HCT116 (cell line): ENCODE results near the gene LANCL3. TPM values are rescaled to one million over a fixed set of nuclear protein-coding genes. Genes with fewer than 3 reads are reported as not detected.
A peak's percentile ranks its signal among the peaks of the same experiment; 100 is the strongest.

Experiments used
- ATAC-seq: fragments of 200-7000 bp; cut with Tn5 transposase; 2 replicates; pipeline ENCODE4 v1.9.1; 2020; ENCODE audit warnings: mild to moderate bottlenecking, moderate library complexity
- BruUV-seq: library from RNA; stranded (reverse); fragments of 400-500 nt; replicated peaks from 2 replicates; lab custom pipeline; 2021; lab: Mats Ljungman, UMichigan
- CTCF ChIA-PET: fragments of 300-600 bp; sonication (Branson Sonifier 250); formaldehyde crosslinking; loops from one replicate; lab custom pipeline; 2021; ENCODE audit warnings: antibody characterized with exemption; lab: Charles Lee
- POLR2A ChIA-PET: fragments of 300-600, 350-600 bp; sonication (Branson Sonifier 250); formaldehyde crosslinking; loops from one replicate; lab custom pipeline; 2021; ENCODE audit warnings: antibody characterized with exemption; lab: Charles Lee
- RAD21 ChIA-PET, 2 experiments: fragments of 300-600 bp; sonication (Branson Sonifier 250); formaldehyde crosslinking; loops; one replicate each; lab custom pipeline; 2023; ENCODE audit warnings: low total read pairs in 2 of 2; ENCODE audit not compliant: uncharacterized antibody in 2 of 2, unreplicated experiment in 2 of 2, low non-redundant PET in 1 of 2; lab: Charles Lee
- DNase-seq: peaks from one replicate; pipeline ENCODE4 v3.0.0-alpha.2; 2010; ENCODE audit warnings: low read depth, low spot score
- H2AFZ ChIP-seq: fragments of 200-600 bp; shearing (Covaris generic), sonication (generic); 2 replicates; pipeline ENCODE4 v1.6.1; 2017; ENCODE audit warnings: low read depth, mixed run types, mixed read lengths, antibody characterized with exemption, low read length; ENCODE audit not compliant: poor library complexity, severe bottlenecking
- H3K27ac ChIP-seq: 2 replicates; pipeline ENCODE4 v1.5.1; 2012; ENCODE audit warnings: low read depth, low read length
- H3K27me3 ChIP-seq: fragments of 200-600 bp; sonication (generic); 2 replicates; pipeline ENCODE4 v1.6.1; 2016; ENCODE audit warnings: mixed run types, low read length, mixed read lengths; ENCODE audit not compliant: insufficient read depth
- H3K36me3 ChIP-seq, 2 experiments: fragments of 200-500 bp in 1 of 2; fragments of 200-600 bp in 1 of 2; sonication (Bioruptor generic) in 1 of 2; sonication (generic) in 1 of 2; 2 replicates each; pipeline versions ENCODE4 v1.5.1 to v1.6.1; 2014 to 2016; ENCODE audit warnings: low read length in 2 of 2, inconsistent platforms in 1 of 2, mixed read lengths in 1 of 2, mixed run types in 1 of 2; ENCODE audit not compliant: insufficient read depth in 2 of 2, control insufficient read depth in 1 of 2
- H3K4me1 ChIP-seq, 2 experiments: fragments of 200-600 bp in 1 of 2; sonication (generic) in 1 of 2; 2 replicates each; pipeline versions ENCODE4 v1.5.1 to v1.6.1; 2012 to 2017; ENCODE audit warnings: low read length in 2 of 2, inconsistent platforms in 1 of 2, mild to moderate bottlenecking in 1 of 2, mixed read lengths in 1 of 2, mixed run types in 1 of 2, moderate library complexity in 1 of 2; ENCODE audit not compliant: insufficient read depth in 2 of 2, control insufficient read depth in 1 of 2
- H3K4me2 ChIP-seq: fragments of 200-600 bp; sonication (generic); 2 replicates; pipeline ENCODE4 v1.6.1; 2017; ENCODE audit warnings: mixed run types, low read length, mixed read lengths
- H3K4me3 ChIP-seq, 2 experiments: fragments of 200-600 bp in 1 of 2; sonication (generic) in 1 of 2; replicated peaks in 1 of 2; 2 replicates each; pipeline ENCODE4 v1.5.1; 2011 to 2016; ENCODE audit warnings: low read length in 2 of 2, control low read depth in 1 of 2, low read depth in 1 of 2, mild to moderate bottlenecking in 1 of 2, mixed read lengths in 1 of 2, mixed run types in 1 of 2
- H3K79me2 ChIP-seq: fragments of 200-600 bp; sonication (generic); 2 replicates; pipeline ENCODE4 v1.6.1; 2017; ENCODE audit warnings: mild to moderate bottlenecking, mixed run types, low read length, moderate library complexity, mixed read lengths; ENCODE audit not compliant: insufficient read depth
- H3K9ac ChIP-seq: fragments of 200-600 bp; sonication (generic); 2 replicates; pipeline ENCODE4 v1.6.1; 2016; ENCODE audit warnings: low read length, mixed read lengths
- H3K9me2 ChIP-seq: fragments of 200-600 bp; sonication (generic), shearing (Covaris generic); 2 replicates; pipeline ENCODE4 v1.6.1; 2017; ENCODE audit warnings: mixed run types, mild to moderate bottlenecking, moderate library complexity; ENCODE audit not compliant: insufficient read depth
- H3K9me3 ChIP-seq, 2 experiments: fragments of 200-500 bp in 1 of 2; fragments of 200-600 bp in 1 of 2; sonication (Bioruptor generic) in 1 of 2; sonication (generic) in 1 of 2; 2 replicates each; pipeline ENCODE4 v1.6.1; 2014 to 2017; ENCODE audit warnings: low read length in 2 of 2, mixed read lengths in 2 of 2, inconsistent platforms in 1 of 2, low read depth in 1 of 2, mild to moderate bottlenecking in 1 of 2, mixed run types in 1 of 2, moderate library complexity in 1 of 2; ENCODE audit not compliant: control insufficient read depth in 1 of 2, insufficient read depth in 1 of 2
- H4K20me1 ChIP-seq: fragments of 200-600 bp; sonication (generic), shearing (Covaris generic); 2 replicates; pipeline ENCODE4 v1.6.1; 2017; ENCODE audit warnings: mixed run types, mild to moderate bottlenecking, moderate library complexity; ENCODE audit not compliant: insufficient read depth
- CBX3 ChIP-seq: IDR thresholded peaks from 2 replicates; pipeline ENCODE4 v1.6.1; 2012; ENCODE audit warnings: low read depth
- CEBPB ChIP-seq: IDR thresholded peaks from 2 replicates; pipeline ENCODE4 v1.6.1; 2012; ENCODE audit warnings: low read depth
- CTCF ChIP-seq, 3 experiments: fragments of 200-600 bp in 1 of 3; sonication (generic) in 1 of 3; IDR thresholded peaks in 2 of 3; conservative IDR thresholded peaks in 1 of 3; 2 replicates each; pipeline ENCODE4 v1.5.1; 2012 to 2017; ENCODE audit warnings: low read depth in 2 of 3, low read length in 2 of 3, antibody characterized with exemption in 1 of 3, borderline replicate concordance in 1 of 3, control low read depth in 1 of 3, mild to moderate bottlenecking in 1 of 3, mixed read lengths in 1 of 3, mixed run types in 1 of 3, moderate library complexity in 1 of 3; ENCODE audit not compliant: insufficient read depth in 1 of 3
- EGR1 ChIP-seq: IDR thresholded peaks from 2 replicates; pipeline ENCODE4 v1.6.1; 2012; ENCODE audit warnings: low read depth
- FOSL1 ChIP-seq: IDR thresholded peaks from 2 replicates; pipeline ENCODE4 v1.6.1; 2012; ENCODE audit warnings: low read depth
- POLR2AphosphoS5 ChIP-seq: IDR thresholded peaks from 2 replicates; pipeline ENCODE4 v1.6.1; 2011; ENCODE audit warnings: mild to moderate bottlenecking, low read depth, low read length, moderate library complexity
- SIN3A ChIP-seq: IDR thresholded peaks from 2 replicates; pipeline ENCODE4 v1.6.1; 2012; ENCODE audit warnings: low read depth
- SRF ChIP-seq: IDR thresholded peaks from 2 replicates; pipeline ENCODE4 v1.6.1; 2012; ENCODE audit warnings: low read depth
- TCF7L2 ChIP-seq: IDR thresholded peaks from 2 replicates; pipeline ENCODE4 v1.7.0; 2011; ENCODE audit warnings: borderline replicate concordance, inconsistent platforms; ENCODE audit not compliant: insufficient read depth, insufficient read length; ENCODE audit errors: extremely low read depth
- YY1 ChIP-seq: IDR thresholded peaks from 2 replicates; pipeline ENCODE4 v1.6.1; 2011; ENCODE audit warnings: low read length, low read depth, moderate library complexity, mild to moderate bottlenecking; ENCODE audit not compliant: insufficient replicate concordance; ENCODE audit errors: extremely low read depth
- ZFX ChIP-seq: fragments of 450-650 bp; IDR thresholded peaks from 2 replicates; pipeline ENCODE4 v1.6.1; 2017
- intact Hi-C: fragments of 100-400 bp; cut with micrococcal nuclease; formaldehyde crosslinking; loops from 2 replicates; pipeline ENCODE4 v1.10.0; 2022
- total RNA-seq: library from RNA; stranded (reverse); gene quantifications from one replicate; pipeline ENCODE4 v1.2.1, GENCODE V29; 2021; ENCODE audit not compliant: unreplicated experiment

LANCL3 gene
- total RNA-seq, 1 experiment from 2014 or later = 2.4 TPM

DNA sequence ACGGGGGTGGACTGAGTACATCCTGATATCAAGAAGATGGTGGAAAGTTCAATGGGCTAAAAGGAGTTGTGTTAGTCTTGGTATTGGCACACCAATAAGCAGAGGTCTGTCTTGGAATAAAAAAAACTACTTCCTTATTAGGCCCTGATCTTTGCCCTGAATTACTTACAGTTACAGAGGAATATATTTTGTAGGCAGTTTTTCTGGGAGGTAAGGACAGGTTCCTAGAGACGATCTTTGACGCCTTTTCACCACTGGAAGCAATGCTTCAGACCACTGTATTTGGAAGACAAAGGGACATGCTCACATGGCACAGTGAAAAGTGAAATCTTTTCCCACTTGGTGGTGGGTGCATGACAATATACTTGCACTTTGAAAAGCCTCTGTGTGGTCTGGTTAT, 113.5 kb downstream of the LANCL3 start:
- Histone ChIP-seq H3K4me2 (peak overlapping the region; percentile 72), H2AFZ (peak overlapping the region; percentile 78), H3K4me3 (peak overlapping the region; percentile 9 to 50), H4K20me1 (no peaks in the 10 kb centered on the region), H3K9me3 (no peaks in the 10 kb centered on the region), H3K9me2 (no peaks in the 10 kb centered on the region)
- POLR2A ChIA-PET = no interaction called here
- DNase-seq = no peak
- BruUV-seq = no TSS peak
- TF ChIP-seq POLR2AphosphoS5 (no peak), SRF (no peak), SIN3A (no peak), CTCF (IDR thresholded peaks at IDR 0.05 in 2 of 3, conservative IDR thresholded peaks at IDR 0.05 in 1 of 3; ENCODE audit: borderline replicate concordance in 1 of 3, insufficient read depth in 1 of 3, low read depth in 2 of 3, low read length in 2 of 3) (no peak), TCF7L2 (no peak), ZFX (no peak), CEBPB (no peak), EGR1 (no peak), FOSL1 (no peak), CBX3 (no peak), YY1 (no peak)
- TF ChIP-seq, all 23 proteins: peak for 0
- RAD21 ChIA-PET = no interaction called here
- Histone ChIP-seq H3K36me3 (no peaks in the 10 kb centered on the region), H3K4me1 (peaks cover 11 to 24% of the 10 kb centered on the region in 2 experiments), H3K9ac (peak overlapping the region; percentile 11; the same call in 1 of the 2 replicates), H3K79me2 (no peaks in the 10 kb centered on the region), H3K27me3 (no peaks in the 10 kb centered on the region), H3K27ac (no peak overlapping the region)
- CTCF ChIA-PET = no interaction called here
- intact Hi-C loops = no loop called here
- peak; percentile 4; the same call in 1 of the 2 replicates for ATAC-seq
